GM12878 (cell line): ENCODE results near the gene PCDHGC5. TPM values are rescaled to one million over a fixed set of nuclear protein-coding genes. Genes with fewer than 3 reads are reported as not detected.

ENCODE experiments used
- ATF2 ChIP-seq: IDR thresholded peaks from 2 replicates; pipeline ENCODE4 v1.6.1; 2012; ENCODE audit warnings: low read length, inconsistent platforms
- BCLAF1 ChIP-seq: fragments of 450-650 bp; IDR thresholded peaks from 2 replicates; pipeline ENCODE4 v1.6.1; 2017; ENCODE audit warnings: antibody characterized with exemption, mild to moderate bottlenecking, moderate library complexity
- CBX3 ChIP-seq: fragments of 200-600 bp; sonication (generic); IDR thresholded peaks from 2 replicates; pipeline ENCODE4 v1.6.1; 2016; ENCODE audit warnings: low read depth, borderline replicate concordance
- CEBPZ ChIP-seq: fragments of 150-350 bp; IDR thresholded peaks from 2 replicates; pipeline ENCODE4 v1.6.1; 2016; ENCODE audit warnings: low read depth, low read length
- CHD1 ChIP-seq: IDR thresholded peaks from 2 replicates; pipeline ENCODE4 v1.6.1; 2012; ENCODE audit warnings: low read depth, low read length, improper control_type of control experiment
- EP300 ChIP-seq, 2 experiments: fragments of 150-350 bp in 1 of 2; IDR thresholded peaks; 2 replicates each; pipeline ENCODE4 v1.6.1; 2011 to 2012; ENCODE audit warnings: low read depth in 2 of 2, low read length in 2 of 2, borderline replicate concordance in 1 of 2, improper control_type of control experiment in 1 of 2, inconsistent platforms in 1 of 2; ENCODE audit not compliant: control insufficient read depth in 1 of 2
- GABPA ChIP-seq: IDR thresholded peaks from 2 replicates; pipeline ENCODE4 v1.6.1; 2014; ENCODE audit warnings: antibody characterized with exemption, low read depth, mild to moderate bottlenecking, inconsistent platforms
- IKZF2 ChIP-seq, 2 experiments: fragments of 450-650 bp; IDR thresholded peaks; 2 replicates each; pipeline ENCODE4 v1.6.1; 2017; ENCODE audit warnings: mild to moderate bottlenecking in 2 of 2, moderate library complexity in 2 of 2
- KDM1A ChIP-seq: fragments of 200-600 bp; sonication (generic); IDR thresholded peaks from 2 replicates; pipeline ENCODE4 v1.6.1; 2016; ENCODE audit warnings: borderline replicate concordance
- PAX5 ChIP-seq: IDR thresholded peaks from 2 replicates; pipeline ENCODE4 v1.6.1; 2011; ENCODE audit warnings: low read depth, low read length, borderline replicate concordance
- TCF7 ChIP-seq: IDR thresholded peaks from 2 replicates; pipeline ENCODE4 v1.6.1; 2014; ENCODE audit warnings: antibody characterized with exemption, borderline replicate concordance
- USF1 ChIP-seq: IDR thresholded peaks from 2 replicates; pipeline ENCODE4 v1.6.1; 2011; ENCODE audit warnings: borderline replicate concordance, low read depth, mild to moderate bottlenecking, moderate library complexity, mixed read lengths, low read length; ENCODE audit not compliant: insufficient read depth; ENCODE audit errors: extremely low read length
- ZBTB40 ChIP-seq: fragments of 450-650 bp; IDR thresholded peaks from 2 replicates; pipeline ENCODE4 v1.6.1; 2016; ENCODE audit warnings: mild to moderate bottlenecking, moderate library complexity, borderline replicate concordance
- ZNF384 ChIP-seq: IDR thresholded peaks from 2 replicates; pipeline ENCODE4 v1.6.1; 2012; ENCODE audit warnings: low read depth, mild to moderate bottlenecking, low read length, improper control_type of control experiment, borderline replicate concordance
- polyA plus RNA-seq, 11 experiments: library from polyadenylated mRNA; depleted of rRNA in 4 of 11; unstranded in 6 of 11; stranded (reverse) in 5 of 11; fragments of >200 nt; fragmentation: Nextera tagmentation in 4 of 11; fragmentation: Illumina TruSeq in 1 of 11; extraction: Ambion mirVana in 4 of 11; extraction: Trizol in 1 of 11; gene quantifications; 1 replicate in 1 of 11; 2 replicates in 10 of 11; pipeline versions ENCODE4 v1.2.1 to v1.2.3, GENCODE V29; 2011 to 2016; ENCODE audit warnings: inconsistent platforms in 2 of 11, missing spikeins in 2 of 11, low read depth in 1 of 11
- total RNA-seq, 4 experiments: library from RNA; depleted of rRNA in 3 of 4; stranded (reverse); fragments of >200 nt in 3 of 4; fragmentation: Illumina TruSeq in 1 of 4; extraction: Trizol in 1 of 4; gene quantifications; 2 replicates each; pipeline versions ENCODE4 v1.2.1 to v1.2.3, GENCODE V29; 2013 to 2021

PCDHGC5 gene
- total and polyA plus RNA-seq, 10 of the 15 experiments (the other 5 are each of a cell fraction or from before 2014, with no cell fraction given): 0.05 to 0.87 (median 0.18) TPM; not detected in 2

- no peak for TF ChIP-seq CEBPZ
- TF ChIP-seq ZBTB40: no peak
- no peak for TF ChIP-seq CBX3
- TF ChIP-seq PAX5: peak; percentile 70; the same call in 1 of the 2 replicates
- TF ChIP-seq EP300 (IDR thresholded peaks at IDR 0.05; ENCODE audit: borderline replicate concordance in 1 of 2, control insufficient read depth in 1 of 2, low read depth in 2 of 2, low read length in 2 of 2): no peak
- TF ChIP-seq USF1: no peak
- no peak for TF ChIP-seq ZNF384
- TF ChIP-seq GABPA: no peak
- no peak for TF ChIP-seq ATF2
- no peak for TF ChIP-seq TCF7
- TF ChIP-seq IKZF2 (IDR thresholded peaks at IDR 0.05): no peak
- no peak for TF ChIP-seq BCLAF1
- TF ChIP-seq KDM1A: no peak
- TF ChIP-seq CHD1: no peak
Measured at GRCh38 chr5:141512911-141513626, 24.2 kb downstream of the PCDHGC5 start (continued).
